ENCODE data around the gene ZNF154.
"Not testable (repeated sequence)": the region's sequence is repeated elsewhere in the genome, so short reads cannot be mapped to it uniquely, and the experiment has no call there.

ZNF154 gene

DNA sequence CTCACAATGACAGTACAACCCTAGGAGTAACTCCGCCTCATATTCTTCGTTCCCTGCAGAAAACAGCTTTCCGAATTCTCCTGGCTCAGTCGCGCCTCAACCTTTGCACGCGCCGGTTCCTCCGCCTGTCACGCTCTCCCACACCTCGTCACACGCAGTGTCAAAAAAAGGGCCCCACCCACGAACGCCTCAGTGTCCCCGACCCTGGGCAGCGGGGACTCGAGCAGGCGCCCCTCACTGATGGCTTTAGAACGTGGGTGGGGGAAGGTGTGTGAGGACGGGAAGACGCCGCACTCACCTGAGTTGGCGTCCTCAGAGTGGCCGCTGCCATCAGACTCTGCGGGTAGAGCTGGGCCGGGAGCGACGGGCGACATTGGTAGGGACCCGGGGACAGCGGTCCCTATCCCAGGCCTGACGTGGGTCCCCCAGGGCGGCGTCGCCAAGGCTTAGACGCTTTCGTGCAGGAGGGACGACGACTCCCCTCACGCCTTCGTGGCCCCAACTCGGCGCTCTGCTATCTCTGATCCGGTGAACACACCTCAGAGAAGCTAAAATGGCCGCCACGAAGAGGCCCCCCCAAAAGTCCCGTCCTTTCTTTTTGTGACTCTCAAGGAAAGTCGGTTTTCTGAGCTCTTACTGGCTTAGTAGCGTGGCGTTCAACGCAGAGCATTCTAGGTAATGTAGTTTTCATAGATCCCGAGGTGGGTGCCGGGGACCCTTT, at the start of gene ZNF154:
Gene ZNF154, minus strand, starts transcription at position 564 of the 721 bp plus-strand sequence. Its CDS starts 233 bp downstream, at position 331.
- H3K27me3 ChIP-seq (ENCODE audit: control insufficient read depth, insufficient read depth, low read length) = no peaks in the 10 kb centered on the region
- peak within 1 kb of the TSS; percentile 65 for H3K9ac ChIP-seq (ENCODE audit: low read length)
- H3K4me1 ChIP-seq (ENCODE audit: control insufficient read depth, insufficient read depth, low read length) = no peaks in the 10 kb centered on the region
- H3K36me3 ChIP-seq (ENCODE audit: control insufficient read depth, insufficient read depth, low read length) = no peaks in the 10 kb centered on the region
- peak within 1 kb of the TSS; percentile 11 for H3K4me3 ChIP-seq (ENCODE audit: low read length)
- peaks cover 4% of the 10 kb centered on the region for H3K9me3 ChIP-seq (ENCODE audit: control insufficient read depth, low read length)

DNA sequence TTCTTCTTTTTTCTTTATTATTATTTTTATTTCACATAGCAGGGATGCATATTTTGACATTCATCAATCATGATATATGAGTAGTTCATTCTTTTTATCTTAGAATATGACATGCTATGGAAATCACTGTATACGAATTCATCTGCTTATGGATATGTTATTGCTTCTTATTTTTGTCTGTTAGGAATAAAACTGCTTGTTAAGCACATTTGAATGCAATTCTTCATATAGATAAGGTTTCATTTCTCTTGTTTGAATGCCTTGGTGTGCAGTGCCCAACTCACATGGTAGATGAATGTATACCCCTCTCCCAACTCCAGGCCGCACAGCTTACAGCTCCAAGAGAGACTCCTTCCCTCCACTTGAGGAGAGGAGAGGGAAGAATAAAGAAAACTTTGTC, 48.9 kb upstream of the ZNF154 start:
- Histone ChIP-seq H3K9me3 (ENCODE audit: control insufficient read depth, low read length) (peaks cover 12% of the 10 kb centered on the region), H3K4me3 (ENCODE audit: low read length) (no peak overlapping the region), H3K27me3 (ENCODE audit: control insufficient read depth, insufficient read depth, low read length) (no peaks in the 10 kb centered on the region)

DNA sequence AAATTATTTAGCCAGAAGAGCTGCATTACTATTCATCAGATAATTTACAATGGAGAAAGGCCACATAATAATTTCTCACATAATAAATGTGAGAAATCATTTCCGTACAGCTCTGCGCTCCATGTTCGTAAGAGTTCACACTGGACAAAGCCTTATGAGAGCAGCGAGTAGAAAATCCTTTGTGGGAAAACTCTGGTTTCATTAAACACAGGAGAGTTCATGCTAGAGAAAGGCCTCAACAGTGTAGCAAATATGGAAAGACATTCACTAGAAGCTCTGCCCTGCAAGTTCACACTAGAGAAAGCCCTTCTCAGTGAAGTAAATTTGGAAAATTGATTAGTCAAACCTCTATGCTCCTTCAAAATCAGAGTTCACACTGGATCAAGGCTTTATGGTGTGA, 46.0 kb upstream of the ZNF154 start:
- Histone ChIP-seq H3K4me3 (ENCODE audit: low read length) (no peak overlapping the region), H3K4me1 (ENCODE audit: control insufficient read depth, insufficient read depth, low read length) (no peaks in the 10 kb centered on the region), H3K36me3 (ENCODE audit: control insufficient read depth, insufficient read depth, low read length) (peaks cover 22% of the 10 kb centered on the region), H3K9ac (ENCODE audit: low read length) (no peak overlapping the region), H3K9me3 (ENCODE audit: control insufficient read depth, low read length) (peaks cover 17% of the 10 kb centered on the region), H3K27me3 (ENCODE audit: control insufficient read depth, insufficient read depth, low read length) (no peaks in the 10 kb centered on the region)

More for the DNA sequence above, 48.9 kb upstream of the ZNF154 start:
- Histone ChIP-seq H3K9ac (ENCODE audit: low read length) (no peak overlapping the region), H3K4me1 (ENCODE audit: control insufficient read depth, insufficient read depth, low read length) (no peaks in the 10 kb centered on the region), H3K36me3 (ENCODE audit: control insufficient read depth, insufficient read depth, low read length) (peaks cover 9% of the 10 kb centered on the region)

DNA sequence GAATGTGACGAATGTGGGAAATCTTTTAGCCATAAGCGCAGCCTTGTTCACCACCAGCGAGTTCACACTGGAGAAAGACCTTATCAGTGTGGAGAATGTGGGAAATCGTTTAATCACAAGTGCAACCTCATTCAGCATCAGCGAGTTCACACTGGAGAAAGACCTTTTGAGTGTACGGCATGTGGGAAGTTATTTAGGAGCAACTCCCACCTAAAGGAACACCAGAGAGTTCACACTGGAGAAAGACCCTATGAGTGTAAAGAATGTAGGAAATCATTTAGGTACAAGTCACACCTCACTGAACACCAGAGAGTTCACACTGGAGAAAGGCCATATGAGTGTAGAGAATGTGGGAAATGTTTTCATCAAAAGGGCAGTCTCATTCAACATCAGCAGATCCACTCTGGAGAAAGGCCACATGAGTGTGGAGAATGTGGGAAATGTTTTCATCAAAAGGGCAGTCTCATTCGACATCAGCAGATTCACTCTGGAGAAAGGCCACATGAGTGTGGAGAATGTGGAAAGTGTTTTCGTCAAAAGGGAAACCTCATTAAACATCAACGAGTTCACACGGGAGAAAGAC, 45.2 kb upstream of the ZNF154 start:
- no peaks in the 10 kb centered on the region for H3K4me1 ChIP-seq (ENCODE audit: control insufficient read depth, insufficient read depth, low read length)
- H3K36me3 ChIP-seq (ENCODE audit: control insufficient read depth, insufficient read depth, low read length) = peaks cover 29% of the 10 kb centered on the region
- no peaks in the 10 kb centered on the region for H3K27me3 ChIP-seq (ENCODE audit: control insufficient read depth, insufficient read depth, low read length)
- H3K4me3 ChIP-seq (ENCODE audit: low read length) = no peak overlapping the region
- no peak overlapping the region for H3K9ac ChIP-seq (ENCODE audit: low read length)
- peaks cover 22% of the 10 kb centered on the region for H3K9me3 ChIP-seq (ENCODE audit: control insufficient read depth, low read length)

DNA sequence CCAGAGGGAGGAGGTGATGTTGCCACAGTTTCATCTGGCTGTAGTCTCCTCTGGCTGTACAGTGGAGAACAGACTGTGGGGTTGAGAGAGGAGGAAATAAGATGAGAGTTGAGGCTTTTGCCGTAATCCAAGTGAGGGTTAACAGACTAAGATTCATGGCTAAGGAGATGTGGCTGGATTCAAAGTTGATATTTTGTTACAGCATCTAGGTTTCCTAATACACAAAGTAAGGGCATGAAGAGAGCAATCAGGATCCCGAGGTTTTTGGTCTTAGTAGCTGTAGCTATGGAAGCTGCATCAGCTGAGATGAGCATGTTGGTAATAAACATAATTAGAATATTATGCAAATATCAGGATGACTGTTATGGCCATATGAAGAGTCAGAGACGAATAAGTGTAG, 39.0 kb upstream of the ZNF154 start:
- H3K27me3 ChIP-seq (ENCODE audit: control insufficient read depth, insufficient read depth, low read length) = no peaks in the 10 kb centered on the region
- peaks cover 10% of the 10 kb centered on the region for H3K9me3 ChIP-seq (ENCODE audit: control insufficient read depth, low read length)
- H3K4me1 ChIP-seq (ENCODE audit: control insufficient read depth, insufficient read depth, low read length) = no peaks in the 10 kb centered on the region
- H3K36me3 ChIP-seq (ENCODE audit: control insufficient read depth, insufficient read depth, low read length) = peaks cover 21% of the 10 kb centered on the region
- peak overlapping the region; percentile 89 for H3K9ac ChIP-seq (ENCODE audit: low read length)
- H3K4me3 ChIP-seq (ENCODE audit: low read length) = peak overlapping the region; percentile 61

DNA sequence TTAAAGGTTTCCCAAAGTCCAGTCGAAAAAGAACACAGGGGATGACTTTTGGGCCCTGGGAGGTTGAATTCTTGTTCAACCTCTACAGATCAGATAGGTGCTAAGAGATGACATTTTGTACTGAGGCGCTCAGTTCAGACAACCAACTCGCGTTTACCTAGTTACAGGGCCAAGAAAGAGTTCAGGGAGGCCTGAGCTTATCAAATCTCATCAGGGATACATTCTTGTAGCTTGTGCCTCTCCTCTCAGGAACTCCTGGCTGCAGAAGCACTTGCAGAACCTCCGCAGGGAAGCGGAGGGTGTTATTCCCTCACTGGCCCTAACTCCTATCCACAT, 38.4 kb upstream of the ZNF154 start:
- H3K27me3 ChIP-seq (ENCODE audit: control insufficient read depth, insufficient read depth, low read length) = no peaks in the 10 kb centered on the region
- peak overlapping the region; percentile 61 for H3K4me3 ChIP-seq (ENCODE audit: low read length)
- H3K9me3 ChIP-seq (ENCODE audit: control insufficient read depth, low read length) = peaks cover 7% of the 10 kb centered on the region
- no peaks in the 10 kb centered on the region for H3K4me1 ChIP-seq (ENCODE audit: control insufficient read depth, insufficient read depth, low read length)
- H3K36me3 ChIP-seq (ENCODE audit: control insufficient read depth, insufficient read depth, low read length) = peaks cover 15% of the 10 kb centered on the region
- H3K9ac ChIP-seq (ENCODE audit: low read length) = peak overlapping the region; percentile 89

DNA sequence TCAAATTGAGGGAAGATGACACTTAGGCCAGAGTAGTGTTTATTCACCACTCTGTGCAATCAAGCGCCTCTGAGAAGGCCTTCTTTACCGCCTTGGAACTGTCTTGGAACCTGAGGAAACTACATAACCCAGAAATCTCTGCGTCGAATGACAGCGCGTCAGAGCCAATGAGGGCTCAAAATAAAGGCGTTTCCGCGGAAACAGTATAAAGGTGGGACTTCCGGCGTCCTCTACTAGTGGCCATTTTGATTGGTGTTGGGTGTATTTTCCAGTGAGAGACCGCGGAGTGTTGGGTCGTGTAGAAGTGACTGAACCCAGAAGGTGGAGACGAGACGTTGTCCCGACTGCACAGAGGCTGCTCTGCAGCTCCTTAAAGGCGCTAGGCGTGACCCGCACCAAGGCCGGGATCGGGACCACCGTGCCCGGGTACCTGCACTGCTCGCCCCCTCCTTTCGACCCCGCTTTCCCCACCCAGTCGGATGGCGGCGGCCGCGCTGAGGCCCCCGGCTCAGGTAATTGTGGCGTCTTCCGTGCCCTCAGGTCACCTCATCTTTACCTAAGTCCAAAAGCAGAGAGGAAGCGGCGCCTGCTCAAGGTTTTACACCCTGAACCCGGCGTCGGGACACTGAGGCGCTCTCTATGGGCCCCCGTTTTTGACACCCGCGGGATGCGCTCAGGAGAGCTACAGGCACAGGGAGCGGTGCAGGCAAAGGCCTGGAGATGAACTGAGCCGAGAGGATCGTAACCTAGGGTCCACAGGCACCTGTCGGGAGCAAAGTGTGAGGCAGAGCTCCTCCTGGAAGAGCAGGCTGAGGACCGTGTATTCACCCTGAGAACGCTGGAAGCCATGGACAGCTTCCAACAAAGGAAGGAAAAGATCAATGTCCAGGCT, 37.8 kb upstream of the ZNF154 start, which contains the start of gene ZNF776:
Gene ZNF776, plus strand, starts transcription at position 236 of the 892 bp plus-strand sequence. Its CDS starts 244 bp downstream, at position 480.
- peak within 1 kb of the TSS; percentile 89 for H3K9ac ChIP-seq (ENCODE audit: low read length)
- no peaks in the 10 kb centered on the region for H3K4me1 ChIP-seq (ENCODE audit: control insufficient read depth, insufficient read depth, low read length)
- H3K9me3 ChIP-seq (ENCODE audit: control insufficient read depth, low read length) = peaks cover 5% of the 10 kb centered on the region
- peak within 1 kb of the TSS; percentile 61 for H3K4me3 ChIP-seq (ENCODE audit: low read length)
- peaks cover 13% of the 10 kb centered on the region for H3K36me3 ChIP-seq (ENCODE audit: control insufficient read depth, insufficient read depth, low read length)
- no peaks in the 10 kb centered on the region for H3K27me3 ChIP-seq (ENCODE audit: control insufficient read depth, insufficient read depth, low read length)

DNA sequence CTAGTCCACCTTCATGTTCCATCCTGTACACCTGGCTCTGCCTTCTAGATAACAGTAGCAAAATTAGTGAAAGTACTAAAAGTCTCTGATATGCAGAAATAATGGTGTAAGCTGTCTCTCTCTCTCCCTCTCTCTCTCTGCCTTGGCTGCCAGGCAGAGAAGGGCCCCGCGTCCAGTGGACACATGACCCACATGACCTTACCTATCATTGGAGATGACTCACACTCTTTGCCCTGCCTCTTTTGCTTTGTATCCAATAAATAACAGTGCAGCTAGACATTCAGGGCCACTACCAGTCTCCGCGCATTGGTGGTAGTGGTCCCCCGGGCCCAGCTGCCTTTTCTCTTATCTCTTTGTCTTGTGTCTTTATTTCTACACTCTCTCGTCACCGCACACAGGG, 29.8 kb upstream of the ZNF154 start:
- not testable (repeated sequence) for H3K36me3 ChIP-seq (ENCODE audit: control insufficient read depth, insufficient read depth, low read length); H3K9ac ChIP-seq (ENCODE audit: low read length); H3K4me3 ChIP-seq (ENCODE audit: low read length); H3K4me1 ChIP-seq (ENCODE audit: control insufficient read depth, insufficient read depth, low read length); H3K9me3 ChIP-seq (ENCODE audit: control insufficient read depth, low read length); H3K27me3 ChIP-seq (ENCODE audit: control insufficient read depth, insufficient read depth, low read length)

DNA sequence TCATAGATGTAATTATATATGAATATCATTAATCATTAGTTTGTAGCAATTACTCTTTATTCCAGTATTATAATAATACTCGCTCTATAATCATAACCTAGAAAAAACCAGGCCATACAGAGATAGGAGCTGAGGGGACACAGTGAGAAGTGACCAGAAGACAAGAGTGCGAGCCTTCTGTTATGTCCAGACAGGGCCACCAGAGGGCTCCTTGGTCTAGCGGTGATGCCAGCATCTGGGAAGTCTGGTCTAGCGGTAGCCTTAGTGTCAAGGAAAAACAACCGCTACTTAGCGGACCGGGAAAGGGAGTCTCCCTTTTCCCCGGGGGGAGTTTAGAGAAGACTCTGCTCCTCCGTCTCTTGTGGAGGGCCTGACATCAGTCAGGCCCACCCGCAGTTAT, 29.3 kb upstream of the ZNF154 start:
- not testable (repeated sequence) for H3K36me3 ChIP-seq (ENCODE audit: control insufficient read depth, insufficient read depth, low read length); H3K27me3 ChIP-seq (ENCODE audit: control insufficient read depth, insufficient read depth, low read length); H3K9me3 ChIP-seq (ENCODE audit: control insufficient read depth, low read length); H3K4me3 ChIP-seq (ENCODE audit: low read length); H3K9ac ChIP-seq (ENCODE audit: low read length); H3K4me1 ChIP-seq (ENCODE audit: control insufficient read depth, insufficient read depth, low read length)

DNA sequence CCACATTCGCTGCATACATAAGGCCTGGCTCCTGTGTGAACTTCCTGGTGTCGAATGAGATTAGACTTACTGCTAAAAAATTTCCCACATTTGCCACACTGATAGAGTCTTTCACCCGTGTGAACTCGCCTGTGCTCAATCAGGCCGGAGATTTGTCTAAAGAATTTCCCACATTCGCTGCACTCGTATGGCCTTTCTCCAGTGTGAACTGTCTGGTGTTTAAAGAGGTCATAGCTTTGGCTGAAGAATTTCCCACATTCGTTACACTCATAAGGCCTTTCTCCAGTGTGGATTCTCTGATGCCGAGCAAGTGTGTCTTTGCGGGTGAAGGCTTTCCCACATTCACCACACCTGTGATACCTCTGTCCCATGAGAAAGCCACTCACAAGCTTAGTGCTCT, 11.9 kb upstream of the ZNF154 start:
- H3K27me3 ChIP-seq (ENCODE audit: control insufficient read depth, insufficient read depth, low read length) = no peaks in the 10 kb centered on the region
- no peaks in the 10 kb centered on the region for H3K4me1 ChIP-seq (ENCODE audit: control insufficient read depth, insufficient read depth, low read length)
- H3K36me3 ChIP-seq (ENCODE audit: control insufficient read depth, insufficient read depth, low read length) = peaks cover 17% of the 10 kb centered on the region
- no peak overlapping the region for H3K4me3 ChIP-seq (ENCODE audit: low read length)
- peaks cover 22% of the 10 kb centered on the region for H3K9me3 ChIP-seq (ENCODE audit: control insufficient read depth, low read length)
- no peak overlapping the region for H3K9ac ChIP-seq (ENCODE audit: low read length)

DNA sequence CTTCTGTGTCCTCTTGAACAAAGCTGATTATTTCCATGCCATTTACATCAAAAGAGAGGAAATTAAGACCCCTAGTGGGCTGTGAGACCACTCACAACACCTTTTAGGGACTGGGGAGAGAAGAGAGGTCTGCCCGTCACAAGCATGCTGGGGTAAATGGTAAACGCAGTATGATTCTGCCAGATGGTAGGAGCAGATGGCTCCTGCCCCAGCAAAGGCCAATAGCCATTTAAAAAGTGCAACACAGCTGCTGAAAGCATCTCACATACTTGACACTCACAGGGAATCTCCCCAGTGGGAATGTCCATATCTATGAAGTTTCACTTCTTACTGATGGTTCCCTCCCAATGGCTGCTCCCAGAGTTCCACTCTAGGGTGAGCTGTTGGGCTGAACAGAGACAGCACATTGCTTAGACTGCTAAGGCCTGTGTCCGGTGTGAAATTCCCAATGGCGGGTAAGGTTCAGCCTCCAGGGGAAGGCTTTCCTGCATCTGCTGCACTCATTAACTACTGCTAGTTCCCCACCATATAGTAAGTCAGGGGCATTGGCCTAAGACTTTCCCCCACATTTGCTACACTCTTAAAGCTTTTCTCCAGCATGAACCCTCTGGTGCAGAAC, 11.0 kb upstream of the ZNF154 start:
- Histone ChIP-seq H3K9ac (ENCODE audit: low read length) (no peak overlapping the region), H3K9me3 (ENCODE audit: control insufficient read depth, low read length) (peaks cover 22% of the 10 kb centered on the region), H3K27me3 (ENCODE audit: control insufficient read depth, insufficient read depth, low read length) (no peaks in the 10 kb centered on the region), H3K4me3 (ENCODE audit: low read length) (no peak overlapping the region), H3K36me3 (ENCODE audit: control insufficient read depth, insufficient read depth, low read length) (peaks cover 17% of the 10 kb centered on the region), H3K4me1 (ENCODE audit: control insufficient read depth, insufficient read depth, low read length) (no peaks in the 10 kb centered on the region)

DNA sequence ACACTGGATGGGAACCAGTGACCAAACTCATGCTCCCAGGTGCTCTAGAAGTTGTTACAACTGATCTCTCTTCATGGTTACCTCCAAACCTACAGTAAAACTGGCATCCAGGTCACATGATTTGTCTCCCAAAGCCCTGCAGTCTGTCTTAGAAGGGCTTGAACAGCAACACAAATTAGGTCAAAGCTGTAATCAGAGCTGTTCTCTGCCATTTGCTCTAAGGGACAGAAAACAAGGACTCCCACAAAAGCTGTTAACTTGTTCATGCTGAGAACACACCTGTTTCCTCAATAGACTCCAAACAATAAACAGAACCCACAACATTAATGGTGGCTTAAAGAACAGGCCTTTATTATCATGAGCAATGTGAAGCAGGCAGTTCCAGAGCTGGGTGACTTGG, 10.4 kb upstream of the ZNF154 start:
- no peak overlapping the region for H3K4me3 ChIP-seq (ENCODE audit: low read length)
- H3K9ac ChIP-seq (ENCODE audit: low read length) = no peak overlapping the region
- H3K4me1 ChIP-seq (ENCODE audit: control insufficient read depth, insufficient read depth, low read length) = no peaks in the 10 kb centered on the region
- no peaks in the 10 kb centered on the region for H3K27me3 ChIP-seq (ENCODE audit: control insufficient read depth, insufficient read depth, low read length)
- peaks cover 22% of the 10 kb centered on the region for H3K9me3 ChIP-seq (ENCODE audit: control insufficient read depth, low read length)
- peaks cover 17% of the 10 kb centered on the region for H3K36me3 ChIP-seq (ENCODE audit: control insufficient read depth, insufficient read depth, low read length)
